PC-3 (cell line): ENCODE results near the gene MSI2.

ENCODE experiments used
- CTCF ChIP-seq: fragments of 300-600 bp; sonication (generic); conservative IDR thresholded peaks from 2 replicates; pipeline ENCODE4 v1.5.1; 2017; ENCODE audit warnings: antibody characterized with exemption, low read depth, mild to moderate bottlenecking, low read length
- EZH2 ChIP-seq: fragments of 300-600 bp; sonication (generic); IDR thresholded peaks from one replicate; pipeline ENCODE4 v1.6.1; 2017; ENCODE audit warnings: antibody characterized with exemption, mild to moderate bottlenecking, low read length; ENCODE audit not compliant: unreplicated experiment
- EZH2phosphoT487 ChIP-seq: fragments of 300-600 bp; sonication (generic); IDR thresholded peaks from 2 replicates; pipeline ENCODE4 v1.6.1; 2018; ENCODE audit warnings: mild to moderate bottlenecking, antibody characterized with exemption, low read length, borderline replicate concordance

DNA sequence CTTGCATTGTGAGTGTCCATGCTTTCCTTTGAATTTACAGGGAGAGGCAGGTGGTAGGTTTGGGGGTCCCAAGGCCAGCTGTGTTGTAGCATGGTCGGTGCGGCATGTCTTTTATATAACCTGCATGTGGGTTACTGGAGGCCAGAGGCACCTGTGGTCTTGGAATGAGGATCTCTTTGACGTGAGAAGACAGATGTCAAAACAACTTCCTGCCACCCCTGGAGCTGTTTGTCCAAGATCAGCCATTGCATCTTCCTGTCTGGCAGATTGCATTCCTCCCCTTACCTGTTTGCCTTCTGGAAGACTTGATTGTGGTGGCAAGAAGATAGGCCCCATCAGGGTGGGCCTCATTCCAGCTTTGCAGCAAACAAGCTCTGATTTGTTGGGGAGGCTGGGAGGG, 175.1 kb downstream of the MSI2 start:
- TF ChIP-seq CTCF (no peak), EZH2 (no peak), EZH2phosphoT487 (no peak)
